ENCODE measurements around the gene TSC22D4. TPM values are rescaled to one million over a fixed set of nuclear protein-coding genes. Genes with fewer than 3 reads are reported as not detected.
"Not testable (repeated sequence)": the region's sequence is repeated elsewhere in the genome, so short reads cannot be mapped to it uniquely, and the experiment has no call there.

TSC22D4 gene
- total RNA-seq, 1 donor from 2014 or later = 103 TPM

DNA sequence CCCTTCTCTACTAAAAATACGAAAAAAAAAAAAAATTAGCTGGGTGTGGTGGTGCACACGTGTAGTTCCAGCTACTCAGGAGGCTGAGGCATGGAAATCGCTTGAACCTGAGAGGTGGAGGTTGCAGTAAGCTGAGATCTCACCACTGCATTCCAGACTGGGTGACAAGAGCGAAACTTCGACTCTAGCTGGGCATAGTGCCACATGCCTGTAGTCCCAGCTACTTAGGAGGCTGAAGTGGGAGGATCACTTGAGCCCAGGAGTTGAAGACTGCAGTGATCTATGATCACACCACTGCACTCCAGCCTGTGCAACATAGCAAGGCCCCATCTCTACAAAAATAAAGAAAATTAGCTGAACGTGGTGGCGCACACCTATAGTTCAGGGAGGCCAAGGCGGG is 13.7 kb downstream of the TSC22D4 start:
- Mint-ChIP-seq H3K4me1 (ENCODE audit: low read depth) (no peaks in the 10 kb centered on the region), H3K9me3 (no peaks in the 10 kb centered on the region), H3K36me3 (ENCODE audit: low read depth) (peaks cover 55% of the 10 kb centered on the region), H3K27ac (no peak overlapping the region), H3K4me3 (ENCODE audit: low read depth) (no peak overlapping the region), H3K27me3 (ENCODE audit: low read depth) (no peaks in the 10 kb centered on the region)
- intact Hi-C loops (cut with micrococcal nuclease) = no loop called here
- DNase-seq (ENCODE audit: low spot score) = no peak

- intact Hi-C loops (cut with micrococcal nuclease) = no loop called here
- no peaks in the 10 kb centered on the region for H3K9me3 Mint-ChIP-seq
- no peak overlapping the region for H3K27ac Mint-ChIP-seq
- H3K27me3 Mint-ChIP-seq (ENCODE audit: low read depth) = no peaks in the 10 kb centered on the region
- peaks cover 55% of the 10 kb centered on the region for H3K36me3 Mint-ChIP-seq (ENCODE audit: low read depth)
- no peak for DNase-seq (ENCODE audit: low spot score)
- no peak overlapping the region for H3K4me3 Mint-ChIP-seq (ENCODE audit: low read depth)
- no peaks in the 10 kb centered on the region for H3K4me1 Mint-ChIP-seq (ENCODE audit: low read depth)
Measured at GRCh38 chr7:100464791-100465190, 14.2 kb downstream of the TSC22D4 start.

GRCh38 chr7:100464210-100464660 is 14.8 kb downstream of the TSC22D4 start, which contains the start of gene SPACDR:
SPACDR (minus strand) TSS chr7:100464260; CDS start chr7:100464025, 235 bp downstream.
- Mint-ChIP-seq H3K27ac (no peak within 1 kb of the TSS), H3K36me3 (ENCODE audit: low read depth) (peaks cover 56% of the 10 kb centered on the region), H3K4me1 (ENCODE audit: low read depth) (no peaks in the 10 kb centered on the region), H3K9me3 (no peaks in the 10 kb centered on the region), H3K4me3 (ENCODE audit: low read depth) (no peak within 1 kb of the TSS), H3K27me3 (ENCODE audit: low read depth) (no peaks in the 10 kb centered on the region)
- no peak for DNase-seq (ENCODE audit: low spot score)
- intact Hi-C loops (cut with micrococcal nuclease) = no loop called here

DNA sequence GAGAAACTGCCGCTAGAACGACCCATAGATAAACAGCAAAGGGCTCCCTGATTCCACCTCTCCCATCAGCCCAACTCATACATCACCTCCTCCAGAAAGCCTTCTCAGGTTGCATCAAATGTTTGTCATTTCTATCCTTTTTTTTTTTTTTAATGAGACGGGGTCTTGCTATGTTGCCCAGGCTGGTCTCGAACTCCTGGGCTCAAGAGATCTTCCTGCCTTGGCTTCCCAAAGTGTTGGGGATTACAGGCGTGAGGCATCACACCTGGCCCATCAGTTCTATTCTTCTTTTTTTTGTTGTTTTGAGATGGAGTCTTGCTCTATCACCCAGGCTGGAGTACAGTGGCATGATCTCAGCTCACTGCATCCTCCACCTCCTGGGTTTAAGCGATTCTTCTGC is 22.0 kb downstream of the TSC22D4 start:
- no peak for DNase-seq (ENCODE audit: low spot score)
- Mint-ChIP-seq H3K4me3 (ENCODE audit: low read depth) (no peak overlapping the region), H3K27me3 (ENCODE audit: low read depth) (no peaks in the 10 kb centered on the region), H3K27ac (no peak overlapping the region), H3K9me3 (no peaks in the 10 kb centered on the region), H3K36me3 (ENCODE audit: low read depth) (peaks cover 24% of the 10 kb centered on the region), H3K4me1 (ENCODE audit: low read depth) (peaks cover 10% of the 10 kb centered on the region)
- intact Hi-C loops (cut with micrococcal nuclease) = no loop called here

DNA sequence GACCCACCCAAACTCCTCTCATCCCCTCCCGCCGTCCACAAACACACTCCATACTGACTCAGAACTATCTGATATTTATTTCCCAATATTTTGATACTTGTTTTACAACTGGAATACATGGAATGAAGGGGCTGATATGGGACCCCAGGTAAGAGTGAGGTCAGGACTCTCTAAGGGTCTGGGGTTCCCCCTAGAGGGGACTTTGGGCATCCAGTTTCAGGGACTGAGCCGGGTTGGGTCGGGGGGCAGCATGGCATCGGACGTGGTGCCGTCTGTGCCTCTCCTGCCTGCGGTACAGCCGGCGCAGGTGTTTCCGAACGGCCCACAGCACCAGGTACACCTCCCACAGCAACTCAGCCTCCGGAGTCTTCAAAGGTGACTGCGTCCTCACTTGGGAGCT is 22.5 kb downstream of the TSC22D4 start:
- H3K27me3 Mint-ChIP-seq (ENCODE audit: low read depth) = no peaks in the 10 kb centered on the region

GRCh38 chr7:100455206-100455605 is 23.8 kb downstream of the TSC22D4 start:
- Mint-ChIP-seq H3K36me3 (ENCODE audit: low read depth) (peaks cover 12% of the 10 kb centered on the region), H3K27ac (peak overlapping the region; percentile 1), H3K27me3 (ENCODE audit: low read depth) (no peaks in the 10 kb centered on the region), H3K4me3 (ENCODE audit: low read depth) (no peak overlapping the region), H3K4me1 (ENCODE audit: low read depth) (peaks cover 14% of the 10 kb centered on the region), H3K9me3 (no peaks in the 10 kb centered on the region)
- no peak for DNase-seq (ENCODE audit: low spot score)
- intact Hi-C loops (cut with micrococcal nuclease) = no loop called here

More for the DNA sequence above, 22.5 kb downstream of the TSC22D4 start:
- DNase-seq (ENCODE audit: low spot score) = no peak
- no peak overlapping the region for H3K27ac Mint-ChIP-seq
- peaks cover 10% of the 10 kb centered on the region for H3K4me1 Mint-ChIP-seq (ENCODE audit: low read depth)
- intact Hi-C loops (cut with micrococcal nuclease) = no loop called here
- peaks cover 22% of the 10 kb centered on the region for H3K36me3 Mint-ChIP-seq (ENCODE audit: low read depth)
- no peak overlapping the region for H3K4me3 Mint-ChIP-seq (ENCODE audit: low read depth)
- H3K9me3 Mint-ChIP-seq = no peaks in the 10 kb centered on the region

DNA sequence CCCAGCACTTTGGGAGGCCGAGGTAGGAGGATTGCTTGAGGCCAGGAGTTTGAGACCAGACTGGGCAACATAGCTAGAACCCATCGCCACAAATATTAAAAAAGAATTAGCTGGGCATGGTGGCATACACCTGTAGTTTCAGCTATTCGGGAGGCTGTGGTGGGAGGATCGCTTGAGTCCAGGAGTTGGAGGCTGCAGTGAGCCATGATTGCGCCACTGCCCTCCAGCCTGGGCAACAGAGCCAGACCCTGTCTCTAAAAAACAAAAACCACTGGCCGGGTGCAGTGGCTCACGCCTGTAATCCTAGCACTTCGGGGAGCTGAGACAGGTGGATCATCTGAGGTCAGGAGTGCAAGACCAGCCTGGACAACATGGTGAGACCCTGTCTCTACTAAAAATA is 25.2 kb downstream of the TSC22D4 start:
- intact Hi-C loops (cut with micrococcal nuclease); H3K4me3 Mint-ChIP-seq (ENCODE audit: low read depth); H3K27me3 Mint-ChIP-seq (ENCODE audit: low read depth); H3K36me3 Mint-ChIP-seq (ENCODE audit: low read depth); H3K27ac Mint-ChIP-seq; H3K9me3 Mint-ChIP-seq; DNase-seq (ENCODE audit: low spot score): not testable (repeated sequence)
- H3K4me1 Mint-ChIP-seq (ENCODE audit: low read depth) = peaks cover 14% of the 10 kb centered on the region

- intact Hi-C loops (cut with micrococcal nuclease) = no loop called here
- Mint-ChIP-seq H3K4me3 (ENCODE audit: low read depth) (no peak overlapping the region), H3K9me3 (no peaks in the 10 kb centered on the region), H3K4me1 (ENCODE audit: low read depth) (peaks cover 10% of the 10 kb centered on the region), H3K27ac (no peak overlapping the region), H3K36me3 (ENCODE audit: low read depth) (peaks cover 3% of the 10 kb centered on the region), H3K27me3 (ENCODE audit: low read depth) (no peaks in the 10 kb centered on the region)
- DNase-seq (ENCODE audit: low spot score) = no peak
Measured at GRCh38 chr7:100452513-100452912, 26.5 kb downstream of the TSC22D4 start.

- H3K36me3 Mint-ChIP-seq (ENCODE audit: low read depth) = no peaks in the 10 kb centered on the region
- H3K27ac Mint-ChIP-seq = no peak overlapping the region
- intact Hi-C loops (cut with micrococcal nuclease) = no loop called here
- H3K4me3 Mint-ChIP-seq (ENCODE audit: low read depth) = no peak overlapping the region
- no peak for DNase-seq (ENCODE audit: low spot score)
- no peaks in the 10 kb centered on the region for H3K27me3 Mint-ChIP-seq (ENCODE audit: low read depth)
- no peaks in the 10 kb centered on the region for H3K9me3 Mint-ChIP-seq
- peaks cover 14% of the 10 kb centered on the region for H3K4me1 Mint-ChIP-seq (ENCODE audit: low read depth)
Measured at GRCh38 chr7:100449190-100449795, 29.7 kb downstream of the TSC22D4 start.

GRCh38 chr7:100447363-100447762 is 31.7 kb downstream of the TSC22D4 start:
- H3K36me3 Mint-ChIP-seq (ENCODE audit: low read depth); H3K27me3 Mint-ChIP-seq (ENCODE audit: low read depth); H3K4me3 Mint-ChIP-seq (ENCODE audit: low read depth); H3K27ac Mint-ChIP-seq; DNase-seq (ENCODE audit: low spot score); intact Hi-C loops (cut with micrococcal nuclease); H3K9me3 Mint-ChIP-seq: not testable (repeated sequence)
- H3K4me1 Mint-ChIP-seq (ENCODE audit: low read depth) = peaks cover 17% of the 10 kb centered on the region

GRCh38 chr7:100446040-100446439 is 33.0 kb downstream of the TSC22D4 start:
- intact Hi-C loops (cut with micrococcal nuclease) = no loop called here
- H3K36me3 Mint-ChIP-seq (ENCODE audit: low read depth) = no peaks in the 10 kb centered on the region
- H3K4me3 Mint-ChIP-seq (ENCODE audit: low read depth) = no peak overlapping the region
- no peaks in the 10 kb centered on the region for H3K9me3 Mint-ChIP-seq
- no peaks in the 10 kb centered on the region for H3K27me3 Mint-ChIP-seq (ENCODE audit: low read depth)
- DNase-seq (ENCODE audit: low spot score) = no peak
- peaks cover 17% of the 10 kb centered on the region for H3K4me1 Mint-ChIP-seq (ENCODE audit: low read depth)
- no peak overlapping the region for H3K27ac Mint-ChIP-seq

- Mint-ChIP-seq H3K4me1 (ENCODE audit: low read depth) (peaks cover 14% of the 10 kb centered on the region), H3K4me3 (ENCODE audit: low read depth) (no peak overlapping the region), H3K36me3 (ENCODE audit: low read depth) (no peaks in the 10 kb centered on the region), H3K9me3 (no peaks in the 10 kb centered on the region), H3K27me3 (ENCODE audit: low read depth) (no peaks in the 10 kb centered on the region), H3K27ac (peak overlapping the region; percentile 89)
- no peak for DNase-seq (ENCODE audit: low spot score)
- intact Hi-C loops (cut with micrococcal nuclease) = no loop called here
Measured at GRCh38 chr7:100444311-100445278, 34.4 kb downstream of the TSC22D4 start.

All from activated T-helper 2 cell treated with anti-CD3 and anti-CD28 coated beads, Interferon-gamma antibody, Interleukin-2, Interleukin-4, amounts not matched to agents 10 μg/mL and 5 μg/mL and 100 μg/mL, durations not matched to agents 14 hours and 24 hours and 36 hours (primary cell).